Naive thymus-derived CD4-positive, alpha-beta T cell (primary cell): ENCODE measurements around the gene FHOD1. TPM values are rescaled to one million over a fixed set of nuclear protein-coding genes. Genes with fewer than 3 reads are reported as not detected.

Experiments used
- ATAC-seq: fragments of 150-1000 bp; cut with Tn5 transposase; 2 replicates; pipeline ENCODE4 v1.10.0; 2021; ENCODE audit warnings: mild to moderate bottlenecking, moderate library complexity
- CTCF ChIA-PET: fragments of 350-600 bp; sonication (Branson Sonifier 250); formaldehyde crosslinking; loops from one replicate; lab custom pipeline; 2021; ENCODE audit warnings: antibody characterized with exemption; lab: Charles Lee
- POLR2A ChIA-PET: fragments of 350-600 bp; sonication (Branson Sonifier 250); formaldehyde crosslinking; loops from one replicate; lab custom pipeline; 2021; ENCODE audit warnings: antibody characterized with exemption, inconsistent platforms; lab: Charles Lee
- DNase-seq, 9 donors: peaks; one replicate each; pipeline versions ENCODE4 v3.0.0 to v3.0.0-alpha.2; 2020 to 2022; ENCODE audit warnings: mixed read lengths in 1 of 9
- H3K27ac ChIP-seq: one replicate; pipeline ENCODE4 v1.7.0; 2013; ENCODE audit warnings: mild to moderate bottlenecking, low read depth, low read length, moderate library complexity
- H3K27me3 ChIP-seq, 2 donors: one replicate each; pipeline ENCODE4 v1.7.0; 2013; ENCODE audit warnings: low read length in 2 of 2, mild to moderate bottlenecking in 2 of 2, moderate library complexity in 2 of 2; ENCODE audit not compliant: control insufficient read depth in 2 of 2, insufficient read depth in 2 of 2
- H3K36me3 ChIP-seq, 3 experiments: 1 replicate in 2 of 3; 2 replicates in 1 of 3; pipeline ENCODE4 v1.7.0; 2013; ENCODE audit warnings: low read length in 3 of 3, mild to moderate bottlenecking in 3 of 3, moderate library complexity in 1 of 3; ENCODE audit not compliant: insufficient read depth in 3 of 3, control insufficient read depth in 2 of 3
- H3K4me1 ChIP-seq, 2 donors: one replicate each; pipeline ENCODE4 v1.7.0; 2013; ENCODE audit warnings: low read length in 2 of 2, mild to moderate bottlenecking in 2 of 2, moderate library complexity in 1 of 2; ENCODE audit not compliant: control insufficient read depth in 2 of 2, insufficient read depth in 2 of 2
- H3K4me3 ChIP-seq: 2 replicates; pipeline ENCODE4 v1.7.0; 2013; ENCODE audit warnings: mild to moderate bottlenecking, low read length
- H3K9me3 ChIP-seq, 3 experiments: 1 replicate in 2 of 3; 2 replicates in 1 of 3; pipeline ENCODE4 v1.7.0; 2013; ENCODE audit warnings: low read length in 3 of 3; ENCODE audit not compliant: control insufficient read depth in 2 of 3
- H3K27ac Mint-ChIP-seq, 9 donors: one replicate each; pipeline ENCODE4 v1.8.0; 2020 to 2022; ENCODE audit warnings: mixed read lengths in 9 of 9, mild to moderate bottlenecking in 8 of 9, moderate library complexity in 5 of 9, inconsistent platforms in 2 of 9
- H3K27me3 Mint-ChIP-seq, 5 donors: one replicate each; pipeline ENCODE4 v1.8.0; 2021 to 2022; ENCODE audit warnings: mixed read lengths in 5 of 5, mild to moderate bottlenecking in 1 of 5
- H3K36me3 Mint-ChIP-seq, 5 donors: one replicate each; pipeline ENCODE4 v1.8.0; 2020 to 2022; ENCODE audit warnings: mixed read lengths in 5 of 5, mild to moderate bottlenecking in 3 of 5, inconsistent platforms in 1 of 5
- H3K4me1 Mint-ChIP-seq, 7 donors: one replicate each; pipeline ENCODE4 v1.8.0; 2020 to 2022; ENCODE audit warnings: mixed read lengths in 7 of 7, mild to moderate bottlenecking in 3 of 7, inconsistent platforms in 1 of 7
- H3K4me3 Mint-ChIP-seq, 10 donors: one replicate each; pipeline ENCODE4 v1.8.0; 2020 to 2022; ENCODE audit warnings: mild to moderate bottlenecking in 10 of 10, mixed read lengths in 10 of 10, moderate library complexity in 6 of 10, inconsistent platforms in 2 of 10
- H3K9me3 Mint-ChIP-seq, 11 donors: one replicate each; pipeline ENCODE4 v1.8.0; 2020 to 2022; ENCODE audit warnings: mixed read lengths in 11 of 11, mild to moderate bottlenecking in 4 of 11, inconsistent platforms in 1 of 11, moderate library complexity in 1 of 11
- intact Hi-C, 2 donors: fragments of 100-400 bp; cut with micrococcal nuclease; formaldehyde crosslinking; loops; one replicate each; pipeline ENCODE4 v1.15.1; 2023
- polyA plus RNA-seq, 2 donors: library from polyadenylated mRNA; unstranded; fragments of 300-500 nt; fragmentation: Illumina TruSeq; gene quantifications; one replicate each; pipeline ENCODE4 v1.2.3, GENCODE V29; 2021
- total RNA-seq, 6 experiments: library from RNA in 5 of 6; stranded (reverse) in 5 of 6; gene quantifications; 1 replicate in 5 of 6; 2 replicates in 1 of 6; pipeline ENCODE4 v1.2.3 and lab custom pipeline; 2021 to 2026

FHOD1 gene
- total and polyA plus RNA-seq, 7 experiments from 2014 or later = 3.6 to 81.7 (median 32.6) TPM

DNA sequence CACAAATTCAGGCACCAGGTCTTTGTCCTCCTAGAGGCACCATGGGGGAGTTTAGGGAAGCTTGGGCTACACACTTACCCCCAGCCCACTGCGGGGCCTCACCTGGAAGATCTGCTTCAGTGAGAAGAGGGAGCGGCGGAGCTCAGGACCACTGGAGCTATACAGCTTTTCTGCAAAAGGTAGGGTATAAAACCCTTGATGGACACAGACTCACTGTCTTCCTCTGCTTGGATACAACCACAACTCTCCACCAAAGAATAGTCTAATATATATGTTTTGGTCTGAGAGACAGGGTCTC is 9.1 kb downstream of the FHOD1 start:
- no peak overlapping the region for H3K4me3 ChIP-seq
- peaks cover 0 to 5% of the 10 kb centered on the region in 2 donors for H3K4me1 ChIP-seq
- no peak for ATAC-seq
- no peak overlapping the region for H3K27ac ChIP-seq
- no peaks in the 10 kb centered on the region for H3K9me3 ChIP-seq
- Mint-ChIP-seq H3K27me3 (no peaks in the 10 kb centered on the region), H3K27ac (no peak overlapping the region), H3K4me3 (no peak overlapping the region), H3K9me3 (no peaks in the 10 kb centered on the region), H3K4me1 (peaks cover 0 to 28% (median 4%) of the 10 kb centered on the region in 7 donors), H3K36me3 (peaks cover 0 to 20% (median 7%) of the 10 kb centered on the region in 5 donors)
- CTCF ChIA-PET = interaction anchor here (0.6 to 0.7 kb wide), 2 partner anchors 53 to 285 kb away, joined by 3 read pairs; no protein-coding TSS in a partner anchor
- intact Hi-C loops = no loop called here
- POLR2A ChIA-PET = interaction anchor here (0.5 to 2.5 kb wide), 4 partner anchors 9 to 20 kb away, joined by 3 to 13 read pairs (median 4); partner anchors contain the start of gene TMEM208
- H3K36me3 ChIP-seq = peaks cover 0 to 60% (median 3%) of the 10 kb centered on the region in 3 experiments
- DNase-seq = no peak
- no peaks in the 10 kb centered on the region for H3K27me3 ChIP-seq

DNA sequence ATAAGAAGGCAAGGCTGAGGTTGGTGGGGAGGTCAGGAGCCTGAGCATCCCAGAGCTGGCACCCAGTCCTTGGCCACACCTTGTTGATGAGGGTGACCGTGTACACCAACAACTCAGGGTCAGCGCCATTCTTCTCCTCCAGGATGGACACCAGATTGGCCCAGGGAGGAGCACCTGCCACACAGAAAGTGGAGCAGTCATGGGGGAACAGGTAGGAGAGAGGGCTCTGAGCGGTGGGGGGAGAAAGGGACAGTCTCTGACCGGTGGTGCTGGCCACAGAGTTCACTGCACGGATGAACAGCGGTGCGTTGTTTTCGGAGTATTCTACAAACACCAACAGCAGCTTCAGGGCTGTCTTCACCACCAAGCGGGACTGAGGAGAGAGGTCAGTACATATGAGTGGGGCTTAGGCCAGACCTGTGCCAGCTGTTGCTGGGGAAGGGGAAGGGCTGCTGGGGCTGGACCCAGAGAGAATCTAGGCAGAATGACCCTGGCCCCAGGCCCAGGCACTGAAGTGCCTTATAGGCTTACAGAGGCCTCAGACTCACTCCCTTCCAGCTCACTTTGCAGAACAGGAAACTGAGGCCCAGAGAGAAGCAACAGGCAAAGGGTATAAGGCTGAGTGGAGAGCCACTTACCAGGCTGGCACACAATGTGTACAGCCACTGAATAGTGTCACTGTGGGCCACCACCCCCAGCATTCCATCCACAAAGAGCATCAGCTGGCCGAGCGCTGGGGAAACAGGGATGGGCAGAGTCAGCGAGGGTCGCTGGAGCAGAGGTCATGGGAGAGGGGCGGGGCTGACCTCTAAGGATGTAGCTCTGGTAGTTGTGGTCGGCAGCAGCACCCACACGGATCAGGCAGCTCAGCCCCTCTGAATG is 9.6 kb downstream of the FHOD1 start:
- peaks cover 0 to 61% (median 3%) of the 10 kb centered on the region in 3 experiments for H3K36me3 ChIP-seq
- DNase-seq (no peak), ATAC-seq (no peak)
- no peaks in the 10 kb centered on the region for H3K27me3 Mint-ChIP-seq
- H3K4me1 Mint-ChIP-seq = peaks cover 0 to 28% (median 4%) of the 10 kb centered on the region in 7 donors
- peak overlapping the region in 3 of 9 donors; percentile 16 to 67 (median 23) for H3K27ac Mint-ChIP-seq
- no peaks in the 10 kb centered on the region for H3K27me3 ChIP-seq
- CTCF ChIA-PET = no interaction called here
- no peak overlapping the region for H3K4me3 ChIP-seq
- H3K4me3 Mint-ChIP-seq = no peak overlapping the region
- peaks cover 0 to 5% of the 10 kb centered on the region in 2 donors for H3K4me1 ChIP-seq
- no peaks in the 10 kb centered on the region for H3K9me3 ChIP-seq
- H3K9me3 Mint-ChIP-seq = no peaks in the 10 kb centered on the region
- no peak overlapping the region for H3K27ac ChIP-seq
- intact Hi-C loops = no loop called here
- POLR2A ChIA-PET = interaction anchor here (2.5 kb wide), 1 partner anchor 10 kb away, joined by 13 read pairs; the partner anchor contains the start of gene TMEM208
- H3K36me3 Mint-ChIP-seq = peaks cover 0 to 23% (median 7%) of the 10 kb centered on the region in 5 donors

- Histone ChIP-seq H3K4me3 (no peak overlapping the region), H3K36me3 (peaks cover 0 to 64% (median 3%) of the 10 kb centered on the region in 3 experiments), H3K4me1 (peaks cover 0 to 5% of the 10 kb centered on the region in 2 donors), H3K27me3 (no peaks in the 10 kb centered on the region), H3K9me3 (no peaks in the 10 kb centered on the region), H3K27ac (no peak overlapping the region)
- H3K27ac Mint-ChIP-seq = peak overlapping the region in 7 of 9 donors; percentile 61 to 87 (median 77)
- DNase-seq = peak; percentile 47 to 89 (median 53)
- peak overlapping the region in 7 of 10 donors; percentile 18 to 61 (median 50) for H3K4me3 Mint-ChIP-seq
- peaks cover 0 to 21% (median 4%) of the 10 kb centered on the region in 7 donors for H3K4me1 Mint-ChIP-seq
- H3K9me3 Mint-ChIP-seq = no peaks in the 10 kb centered on the region
- peaks cover 0 to 23% (median 7%) of the 10 kb centered on the region in 5 donors for H3K36me3 Mint-ChIP-seq
- ChIA-PET POLR2A (interaction anchor here (0.8 to 2.5 kb wide), 3 partner anchors 9 to 45 kb away, joined by 4 to 13 read pairs (median 7); partner anchors contain the start of gene TMEM208), CTCF (no interaction called here)
- peak; percentile 94 for ATAC-seq
- intact Hi-C loops = loop anchor here in 1 of 2 donors (1.0 kb wide), 2 partner anchors 8 to 10 kb away; no protein-coding TSS in a partner anchor
- no peaks in the 10 kb centered on the region for H3K27me3 Mint-ChIP-seq
Observed at GRCh38 chr16:67236563-67237395, 10.5 kb downstream of the FHOD1 start.

DNA sequence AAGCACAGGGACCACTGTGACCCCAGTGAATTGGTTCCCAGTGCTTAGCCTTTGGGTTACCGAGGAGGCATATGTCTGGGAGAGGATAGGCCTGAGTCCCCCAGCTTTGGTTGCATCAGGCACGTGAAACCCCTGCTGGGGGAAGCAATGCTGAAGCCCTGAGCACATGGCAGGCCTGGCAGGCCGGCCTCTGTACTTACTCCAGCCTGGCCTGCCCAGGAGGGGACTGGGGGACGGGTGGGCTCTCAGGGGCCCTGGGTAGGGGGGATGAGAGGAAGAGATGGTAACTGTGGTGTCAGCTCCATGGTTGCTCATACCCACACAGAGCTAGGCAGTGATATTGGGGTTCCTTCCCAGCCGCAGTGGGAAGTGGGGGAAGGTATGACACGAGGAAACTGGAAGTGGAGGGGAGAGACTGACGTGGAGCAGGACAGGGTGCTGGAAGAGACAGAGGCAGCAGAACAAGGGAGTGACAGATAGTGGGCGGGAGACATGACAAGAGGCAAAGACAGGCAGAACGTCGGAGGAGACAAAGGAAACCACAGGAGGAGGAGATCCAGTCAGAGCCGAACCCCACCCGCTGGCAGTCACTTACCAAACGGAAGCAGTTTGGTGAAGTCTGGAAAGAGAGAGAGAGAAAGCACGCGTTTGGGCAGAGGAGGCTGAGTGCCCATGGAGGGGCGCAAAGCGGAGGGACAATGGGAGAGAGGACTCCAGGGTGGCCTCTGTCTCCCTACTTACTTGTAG is 11.3 kb downstream of the FHOD1 start:
- peak overlapping the region in 9 of 10 donors; percentile 18 to 61 (median 39) for H3K4me3 Mint-ChIP-seq
- H3K27me3 Mint-ChIP-seq = no peaks in the 10 kb centered on the region
- ATAC-seq = peak; percentile 68
- intact Hi-C loops = loop anchor here in 1 of 2 donors (1.0 kb wide), 2 partner anchors 8 to 10 kb away; no protein-coding TSS in a partner anchor
- peak in 3 of 9 donors; percentile 13 to 34 (median 28) for DNase-seq
- H3K4me3 ChIP-seq = no peak overlapping the region
- H3K27ac Mint-ChIP-seq = peak overlapping the region in 7 of 9 donors; percentile 61 to 87 (median 77)
- ChIA-PET CTCF (interaction anchor here (1.5 kb wide), 1 partner anchor 1292 kb away, joined by 6 read pairs; no protein-coding TSS in a partner anchor), POLR2A (interaction anchor here (0.8 to 1.6 kb wide), 3 partner anchors 9 to 46 kb away, joined by 3 to 7 read pairs (median 4); partner anchors contain the start of genes FHOD1 and TMEM208)
- H3K9me3 Mint-ChIP-seq = no peaks in the 10 kb centered on the region
- H3K27me3 ChIP-seq = no peaks in the 10 kb centered on the region
- H3K4me1 ChIP-seq = peaks cover 0 to 5% of the 10 kb centered on the region in 2 donors
- no peaks in the 10 kb centered on the region for H3K9me3 ChIP-seq
- H3K4me1 Mint-ChIP-seq = peaks cover 0 to 14% (median 2%) of the 10 kb centered on the region in 7 donors
- no peak overlapping the region for H3K27ac ChIP-seq
- H3K36me3 Mint-ChIP-seq = peaks cover 0 to 23% (median 7%) of the 10 kb centered on the region in 5 donors
- peaks cover 0 to 72% (median 3%) of the 10 kb centered on the region in 3 experiments for H3K36me3 ChIP-seq

- Histone ChIP-seq H3K9me3 (no peaks in the 10 kb centered on the region), H3K4me1 (peaks cover 0 to 5% of the 10 kb centered on the region in 2 donors), H3K36me3 (peaks cover 0 to 81% (median 4%) of the 10 kb centered on the region in 3 experiments), H3K27me3 (no peaks in the 10 kb centered on the region), H3K4me3 (no peak overlapping the region), H3K27ac (no peak overlapping the region)
- Mint-ChIP-seq H3K27me3 (no peaks in the 10 kb centered on the region), H3K4me1 (peaks cover 0 to 11% (median 2%) of the 10 kb centered on the region in 7 donors), H3K4me3 (no peak overlapping the region), H3K36me3 (peaks cover 4 to 27% (median 7%) of the 10 kb centered on the region in 5 donors), H3K27ac (peak overlapping the region in 2 of 9 donors; percentile 9 to 45), H3K9me3 (no peaks in the 10 kb centered on the region)
- DNase-seq (no peak), ATAC-seq (no peak)
- POLR2A ChIA-PET = interaction anchor here (1.6 to 2.1 kb wide), 2 partner anchors 10 to 14 kb away, joined by 3 to 7 read pairs; partner anchors contain the start of gene FHOD1
- intact Hi-C loops = no loop called here
- CTCF ChIA-PET = interaction anchor here (1.5 kb wide), 1 partner anchor 1294 kb away, joined by 6 read pairs; no protein-coding TSS in a partner anchor
Observed at GRCh38 chr16:67234180-67234597, 13.1 kb downstream of the FHOD1 start.
